NCI-H2107 treated with DMSO at 0.1 percent for 48 hours (cell line): ENCODE measurements around the gene KPNA4.

Source experiments
- DNase-seq: peaks from one replicate; lab custom pipeline; 2025; ENCODE audit not compliant: unreplicated experiment; lab: John Stamatoyannopoulos, UW

The KPNA4 gene

GRCh38 chr3:160498202-160498601, 67.2 kb downstream of the KPNA4 start:
- no peak for DNase-seq

DNA sequence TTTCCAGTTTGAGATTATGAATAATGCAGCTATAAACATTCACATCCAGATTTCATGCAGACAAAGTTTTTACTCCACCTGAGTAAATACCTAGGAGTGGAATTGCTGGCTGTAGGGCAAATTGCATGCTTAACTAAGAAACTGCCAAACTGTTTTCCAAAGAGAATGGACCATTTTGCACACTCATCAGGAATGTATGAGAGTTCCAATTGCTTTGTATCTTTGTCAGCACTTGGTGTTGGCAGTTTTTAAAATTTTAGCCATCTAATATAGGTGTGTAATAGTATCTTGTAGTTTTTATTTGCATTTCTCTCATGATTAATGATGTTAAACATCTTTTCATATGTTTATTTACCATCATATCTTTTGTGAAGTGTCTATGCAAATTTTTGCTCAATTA, 75.2 kb downstream of the KPNA4 start:
- DNase-seq = no peak

- DNase-seq = peak; percentile 61
Observed at GRCh38 chr3:160486459-160486869, 78.9 kb downstream of the KPNA4 start.

DNA sequence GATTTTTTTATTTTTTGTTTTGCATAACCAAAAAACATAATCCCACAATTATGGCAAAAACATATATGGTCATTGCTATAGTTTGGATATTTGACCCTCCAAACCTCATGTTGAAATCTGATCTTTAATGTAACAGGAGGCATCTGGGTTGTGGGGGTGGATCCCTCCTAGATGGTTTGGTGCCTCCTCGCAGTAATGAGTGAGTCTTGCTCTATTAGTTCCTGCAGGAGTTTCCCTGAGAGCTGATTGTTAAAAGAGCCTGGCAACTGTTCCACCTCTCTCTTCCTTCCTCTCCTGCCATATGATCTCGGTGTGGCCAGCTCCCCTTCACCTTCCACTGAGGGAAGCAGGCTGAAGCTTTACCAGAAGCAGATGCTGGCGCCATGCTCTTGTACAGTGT, 82.6 kb downstream of the KPNA4 start:
- no peak for DNase-seq

- no peak for DNase-seq
Observed at GRCh38 chr3:160481856-160482255, 83.5 kb downstream of the KPNA4 start.

DNA sequence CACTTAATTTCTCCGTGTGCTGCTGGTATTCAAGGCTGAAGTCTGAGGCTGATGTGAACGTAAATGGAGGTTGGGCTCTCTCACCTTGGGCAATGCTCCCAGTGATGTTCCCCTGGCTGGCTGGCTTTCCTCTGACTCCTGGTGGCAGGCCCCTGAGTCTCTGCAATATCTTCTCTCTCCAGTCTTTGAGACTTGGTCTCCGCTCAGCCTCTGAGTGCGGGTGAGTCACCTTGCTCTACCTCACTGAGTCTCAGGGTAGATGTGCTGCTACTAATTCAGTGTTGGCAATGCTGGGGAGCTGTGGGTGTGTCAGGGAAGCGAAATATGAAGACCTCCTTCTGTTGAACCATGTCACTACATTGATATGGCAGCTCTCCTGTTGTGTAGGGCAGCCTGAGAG, 84.4 kb downstream of the KPNA4 start:
- no peak for DNase-seq

DNA sequence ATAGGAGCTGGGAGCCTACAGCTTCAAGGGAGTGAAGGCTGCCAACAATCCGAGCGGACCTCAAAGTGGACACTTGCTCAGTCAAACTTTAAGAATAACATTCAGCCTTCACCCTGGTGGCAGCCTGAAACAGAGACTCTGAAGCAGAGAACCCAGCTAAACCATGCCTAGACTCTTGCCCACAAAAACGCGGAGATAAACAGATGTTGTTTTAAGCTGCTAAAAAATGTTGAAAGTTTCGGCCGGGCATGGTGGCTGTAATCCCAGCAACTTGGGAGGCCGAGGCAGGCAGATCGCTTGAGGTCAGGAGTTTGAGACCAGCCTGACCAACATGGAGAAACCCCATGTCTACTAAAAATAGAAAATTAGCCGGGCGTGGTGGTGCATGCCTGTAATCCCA, 86.0 kb downstream of the KPNA4 start:
- DNase-seq = no peak

- no peak for DNase-seq
Observed at GRCh38 chr3:160478338-160478737, 87.0 kb downstream of the KPNA4 start.

GRCh38 chr3:160477750-160478149, 87.6 kb downstream of the KPNA4 start:
- DNase-seq = no peak

- DNase-seq = no peak
Observed at GRCh38 chr3:160475884-160476283, 89.5 kb downstream of the KPNA4 start.

GRCh38 chr3:160475153-160475552, 90.2 kb downstream of the KPNA4 start:
- no peak for DNase-seq

DNA sequence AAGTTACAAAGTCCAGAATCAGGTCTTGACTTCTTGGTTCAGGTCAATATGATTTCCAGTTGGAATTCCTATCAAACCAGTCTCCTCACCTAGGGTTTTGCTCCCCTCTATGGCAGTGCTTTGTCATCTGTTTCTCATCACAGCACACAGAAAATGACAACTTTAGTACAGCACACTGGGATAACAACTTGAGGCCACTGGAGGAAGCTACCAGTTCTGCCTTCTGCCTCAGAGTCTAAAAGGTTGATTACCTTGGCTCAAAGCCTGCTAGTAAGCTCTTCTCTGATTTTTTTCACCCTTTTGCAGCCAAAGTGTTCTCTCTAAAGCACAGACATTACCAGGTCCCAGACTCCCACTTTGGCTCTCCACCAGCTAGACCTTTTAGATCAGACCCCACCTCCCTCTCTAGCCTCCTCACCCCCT, 90.9 kb downstream of the KPNA4 start:
- DNase-seq = no peak

DNA sequence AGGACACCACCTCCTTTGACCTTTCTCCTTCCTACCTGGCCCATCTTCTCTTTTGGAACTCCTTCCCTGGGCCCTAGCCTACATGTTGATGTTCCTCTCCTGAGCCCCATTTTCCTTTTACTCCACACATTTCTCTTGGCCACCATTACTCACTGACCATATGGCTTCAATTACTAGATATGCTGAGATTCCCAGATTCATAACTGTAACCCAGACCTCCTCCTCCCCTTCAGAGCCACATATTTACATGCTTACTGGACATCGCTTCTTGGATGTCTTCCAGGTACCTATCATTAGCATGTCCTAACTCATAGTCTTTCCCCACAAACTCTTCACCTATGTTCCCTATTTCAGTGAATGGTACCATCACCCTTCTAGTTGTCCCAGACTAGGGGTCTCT, 91.4 kb downstream of the KPNA4 start:
- DNase-seq = no peak

- DNase-seq = no peak
Observed at GRCh38 chr3:160473221-160473620, 92.2 kb downstream of the KPNA4 start.

DNA sequence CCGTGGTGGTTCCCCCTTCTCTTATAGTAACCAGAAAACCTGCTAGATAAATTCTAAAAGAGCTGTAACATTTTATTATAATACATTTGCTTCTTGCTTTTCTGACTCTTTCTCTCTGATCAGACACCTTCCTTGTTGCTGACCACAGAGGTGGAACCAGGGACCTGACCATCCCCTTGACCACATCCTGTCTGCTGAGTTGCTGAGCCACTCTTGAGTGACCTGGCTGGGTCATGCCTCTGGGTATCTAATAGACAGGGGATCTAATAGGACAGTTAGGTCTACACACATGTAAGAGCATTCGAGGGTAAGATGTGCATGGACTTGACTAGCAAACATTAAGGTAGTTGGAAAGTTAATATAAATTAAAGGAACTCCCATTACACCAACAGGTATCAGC, 93.0 kb downstream of the KPNA4 start:
- DNase-seq = no peak

DNA sequence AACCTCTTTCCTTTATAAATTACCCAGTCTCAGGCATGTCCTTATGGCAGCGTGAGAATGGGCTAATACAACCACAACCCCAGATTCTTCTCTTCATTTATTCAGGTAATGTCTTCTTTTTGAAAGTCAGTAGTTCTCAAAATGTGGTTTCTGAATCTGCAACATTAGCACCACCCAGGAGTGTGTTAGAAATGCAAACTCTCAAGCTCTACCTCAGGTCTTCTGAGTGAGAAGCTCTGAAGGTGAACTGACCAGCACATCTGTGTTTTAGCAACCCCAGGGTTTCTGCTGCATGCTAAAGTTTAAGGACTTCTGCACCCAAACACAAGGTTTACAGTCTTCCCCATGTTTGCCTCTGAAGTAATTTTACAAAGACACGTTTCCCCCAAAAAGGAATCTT, 93.5 kb downstream of the KPNA4 start:
- no peak for DNase-seq

DNA sequence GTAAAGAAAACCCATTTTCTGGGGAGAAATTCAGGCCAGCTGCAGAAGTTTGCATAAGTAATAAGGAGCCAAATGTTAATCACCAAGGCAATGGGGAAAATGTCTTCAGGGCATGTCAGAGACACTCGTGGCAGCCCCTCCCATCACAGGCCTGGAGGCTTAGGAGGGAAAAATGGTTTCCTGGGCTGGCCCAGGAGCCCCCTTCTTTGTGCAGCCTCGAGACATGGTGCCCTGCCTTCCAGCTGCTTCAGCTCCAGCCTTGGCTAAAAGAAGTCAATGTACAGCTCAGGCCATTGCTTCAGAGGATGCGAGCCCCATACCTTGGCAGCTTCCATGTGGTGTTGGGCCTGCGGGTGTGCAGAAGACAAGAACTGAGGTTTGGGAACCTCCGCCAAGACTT, 95.2 kb downstream of the KPNA4 start:
- DNase-seq = no peak

DNA sequence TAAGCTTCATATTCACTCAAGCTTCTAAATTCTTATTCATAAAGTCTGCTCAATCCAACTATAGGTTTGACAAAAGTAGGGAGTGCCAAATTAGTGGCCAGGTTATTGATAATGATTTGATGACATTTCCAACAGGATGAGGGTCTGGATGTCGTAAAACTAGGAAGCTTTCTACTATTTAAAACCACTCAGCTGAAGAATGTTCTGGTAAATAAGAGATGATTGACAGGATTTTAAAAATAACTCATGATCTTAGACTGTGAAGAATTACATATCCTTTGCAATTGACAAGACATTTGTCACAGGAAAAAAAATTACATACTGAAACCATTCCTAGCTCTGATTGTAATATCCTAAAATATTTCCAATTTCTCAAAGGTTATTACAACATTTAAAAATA, 100.4 kb downstream of the KPNA4 start:
- DNase-seq = no peak

GRCh38 chr3:160464321-160464720, 101.0 kb downstream of the KPNA4 start:
- DNase-seq = no peak

DNA sequence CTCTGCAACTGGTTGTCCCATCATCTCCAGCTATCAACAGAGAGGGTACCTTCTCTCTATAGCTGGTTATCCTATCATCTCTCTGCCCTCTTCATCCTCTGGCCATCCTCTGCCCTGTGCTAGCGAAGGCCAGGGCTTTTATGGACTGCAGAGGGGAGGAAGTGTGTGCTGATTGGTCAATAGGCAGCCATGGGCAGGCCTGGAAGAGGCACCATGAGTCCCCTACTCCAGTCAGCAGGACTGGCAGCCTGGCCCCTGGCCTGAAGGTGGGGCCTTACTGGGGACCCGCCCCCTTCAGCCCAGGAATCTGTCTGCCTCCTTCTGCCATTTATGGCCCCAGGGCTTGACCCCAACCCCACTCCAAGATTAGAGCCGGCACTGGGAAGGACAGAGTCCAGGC, 105.3 kb downstream of the KPNA4 start:
- DNase-seq = no peak

DNA sequence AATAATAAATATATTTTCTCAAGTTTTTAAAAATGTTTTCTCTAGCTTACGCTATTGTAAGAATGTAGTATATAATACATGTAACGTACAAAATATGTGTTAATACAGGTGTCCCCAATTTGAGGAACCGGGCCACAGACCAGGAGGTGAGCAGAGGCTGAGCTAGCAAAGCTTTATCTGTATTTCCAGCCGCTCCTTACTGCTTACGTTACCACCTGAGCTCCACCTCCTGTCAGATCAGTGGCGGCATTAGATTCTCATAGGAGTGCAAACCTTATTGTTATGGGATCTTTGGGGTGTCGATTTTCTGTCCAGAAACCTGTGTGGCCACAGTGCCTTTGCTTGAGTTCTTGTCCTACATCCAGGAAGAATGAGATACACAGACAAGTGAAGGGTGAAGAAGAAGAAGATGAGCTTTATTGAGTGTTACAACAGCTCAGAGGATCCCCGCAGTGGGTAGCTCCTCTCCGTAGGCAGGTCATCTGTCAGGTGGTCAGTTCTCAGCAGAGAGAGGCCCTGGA, 105.9 kb downstream of the KPNA4 start:
- no peak for DNase-seq

DNA sequence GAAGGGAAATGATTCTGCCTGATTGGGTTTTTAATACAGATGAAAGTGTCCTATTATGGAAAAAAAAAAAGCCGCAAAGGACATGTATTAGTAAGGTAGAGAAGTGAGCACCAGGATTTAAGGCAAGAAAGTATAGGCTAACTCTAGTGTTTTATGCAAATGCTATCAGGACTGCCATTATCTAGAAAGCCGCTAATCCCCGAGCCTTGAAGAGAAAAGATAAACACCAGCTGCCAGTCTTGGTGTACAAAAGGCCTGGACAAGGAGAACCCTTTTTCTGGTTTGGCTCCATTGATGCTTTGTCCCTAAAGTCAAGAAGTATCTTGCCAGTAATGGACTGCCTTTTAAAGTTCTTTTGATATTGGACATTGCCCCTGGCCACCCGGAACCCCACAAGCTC, 107.2 kb downstream of the KPNA4 start:
- DNase-seq = no peak

DNA sequence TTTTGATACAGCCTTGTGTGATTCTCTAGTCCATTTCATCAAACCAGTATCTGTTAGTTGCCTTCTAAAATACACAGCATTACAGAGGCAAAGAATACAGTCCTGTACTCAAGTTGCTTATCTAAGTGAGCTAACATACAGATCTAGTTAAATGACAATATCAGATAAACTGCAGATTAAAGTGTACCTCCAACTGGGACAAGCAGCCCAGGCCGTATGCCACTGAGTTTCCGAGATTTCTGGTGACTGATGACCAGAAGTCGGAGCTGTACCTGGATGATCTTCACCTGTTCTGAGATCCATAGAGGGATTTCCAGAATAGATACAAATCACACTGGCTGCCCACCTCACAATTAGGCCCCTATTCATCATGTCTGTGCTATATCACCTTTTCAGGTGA, 109.5 kb downstream of the KPNA4 start:
- no peak for DNase-seq

DNA sequence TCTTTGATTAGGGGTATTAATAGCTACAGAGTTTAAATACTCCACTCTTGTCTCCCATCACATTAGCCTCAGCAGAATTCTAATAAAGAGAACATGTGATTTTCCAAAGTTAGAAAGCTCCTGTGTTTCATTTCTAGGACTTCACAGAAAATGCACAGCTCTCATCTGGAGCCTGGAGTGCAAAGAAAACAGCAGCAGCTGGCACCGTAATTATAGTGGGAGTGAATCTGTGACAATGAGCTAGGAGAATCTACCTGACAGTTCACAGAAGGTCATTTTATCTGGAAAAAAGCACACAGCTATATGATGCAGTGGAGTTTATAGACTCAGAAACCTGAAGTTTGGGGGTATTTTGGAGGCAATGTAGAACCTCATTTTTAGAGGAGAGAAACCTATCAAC, 110.4 kb downstream of the KPNA4 start:
- no peak for DNase-seq
